Adipocyte (in vitro differentiated cells): ENCODE measurements around the gene SCUBE1.

ENCODE experiments used
- DNase-seq: peaks from one replicate; pipeline ENCODE4 v3.0.0-alpha.2; 2015; ENCODE audit warnings: low read depth
- H3K27me3 ChIP-seq: replicated peaks from 2 replicates; pipeline ENCODE4 v1.7.0; 2013; ENCODE audit warnings: mild to moderate bottlenecking, low read length, moderate library complexity; ENCODE audit not compliant: control insufficient read depth, insufficient read depth
- H3K36me3 ChIP-seq: 2 replicates; pipeline ENCODE4 v1.7.0; 2013; ENCODE audit warnings: low read length, mild to moderate bottlenecking, moderate library complexity; ENCODE audit not compliant: control insufficient read depth, insufficient read depth, severe bottlenecking
- H3K4me1 ChIP-seq: 2 replicates; pipeline ENCODE4 v1.7.0; 2013; ENCODE audit warnings: mild to moderate bottlenecking, low read length, moderate library complexity; ENCODE audit not compliant: control insufficient read depth, insufficient read depth
- H3K4me3 ChIP-seq: 2 replicates; pipeline ENCODE4 v1.7.0; 2013; ENCODE audit warnings: mild to moderate bottlenecking, low read length, moderate library complexity
- H3K9ac ChIP-seq: 2 replicates; pipeline ENCODE4 v1.7.0; 2013; ENCODE audit warnings: mild to moderate bottlenecking, low read length, moderate library complexity
- H3K9me3 ChIP-seq: 2 replicates; pipeline ENCODE4 v1.7.0; 2013; ENCODE audit warnings: mild to moderate bottlenecking, low read length, moderate library complexity; ENCODE audit not compliant: control insufficient read depth

SCUBE1 gene

DNA sequence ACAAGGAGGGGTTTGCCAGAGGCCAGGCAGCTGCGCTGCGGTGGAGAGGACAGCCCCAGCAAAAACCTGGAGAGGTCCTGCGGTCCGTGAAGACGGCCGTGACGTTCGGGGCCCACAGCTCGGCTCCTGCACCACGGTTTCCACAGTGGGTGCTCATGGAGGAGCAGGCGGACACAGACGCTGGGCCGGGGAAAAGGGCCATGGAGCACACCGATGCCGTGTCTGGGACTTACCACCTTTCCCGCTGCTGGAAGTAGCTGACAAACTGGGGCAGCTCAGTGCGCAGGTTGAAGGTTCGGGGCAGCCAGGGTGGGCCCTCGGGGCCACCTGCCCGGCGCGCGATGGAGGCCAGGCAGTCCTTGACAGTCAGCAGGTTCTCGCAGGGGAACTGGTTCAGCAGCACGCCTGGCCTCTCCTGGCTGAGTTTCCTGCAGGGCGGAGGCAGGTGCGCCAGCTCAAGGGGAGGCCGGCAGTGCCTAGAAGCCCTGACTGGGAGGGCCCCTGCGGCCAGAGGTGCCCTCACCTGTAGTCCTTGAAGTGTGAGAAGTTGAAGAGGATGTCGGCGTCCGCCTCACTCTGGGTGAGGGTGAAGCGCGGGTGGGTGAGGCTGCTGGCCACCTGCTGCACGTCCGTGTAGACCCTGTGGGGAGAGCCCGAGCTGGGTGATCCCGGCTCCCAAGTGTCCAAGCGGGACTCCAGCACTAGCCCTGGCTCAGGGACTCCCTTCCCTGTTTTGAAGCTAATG, 169.0 kb downstream of the SCUBE1 start:
- H3K9me3 ChIP-seq = no peaks in the 10 kb centered on the region
- H3K4me1 ChIP-seq = no peaks in the 10 kb centered on the region
- no peak overlapping the region for H3K4me3 ChIP-seq
- no peak overlapping the region for H3K9ac ChIP-seq
- peaks cover 62% of the 10 kb centered on the region for H3K36me3 ChIP-seq
- DNase-seq = no peak
- H3K27me3 ChIP-seq = no peaks in the 10 kb centered on the region

DNA sequence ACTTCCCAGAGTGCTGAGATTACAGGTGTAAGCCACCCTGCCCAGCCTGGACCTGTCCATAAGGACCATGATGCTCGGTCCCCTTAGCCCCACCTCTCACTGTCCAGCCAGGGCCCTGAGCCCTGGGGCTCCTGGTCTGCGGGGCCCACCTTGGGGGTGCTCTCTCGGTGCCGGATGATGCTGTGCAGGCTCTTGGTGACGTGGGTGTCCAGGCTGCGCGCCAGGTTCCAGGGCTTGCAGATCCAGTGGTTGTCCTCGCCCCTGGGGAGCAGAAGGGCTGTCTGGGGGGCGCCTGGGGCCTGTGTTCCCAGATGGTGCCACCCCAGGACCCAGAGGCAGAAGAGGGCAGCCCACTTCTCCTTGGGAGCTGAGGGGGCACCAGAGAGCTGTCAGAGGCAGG, 169.6 kb downstream of the SCUBE1 start:
- H3K9me3 ChIP-seq = no peaks in the 10 kb centered on the region
- H3K27me3 ChIP-seq = no peaks in the 10 kb centered on the region
- DNase-seq = no peak
- H3K36me3 ChIP-seq = peaks cover 56% of the 10 kb centered on the region
- H3K4me3 ChIP-seq = no peak overlapping the region
- H3K4me1 ChIP-seq = peaks cover 5% of the 10 kb centered on the region
- no peak overlapping the region for H3K9ac ChIP-seq

DNA sequence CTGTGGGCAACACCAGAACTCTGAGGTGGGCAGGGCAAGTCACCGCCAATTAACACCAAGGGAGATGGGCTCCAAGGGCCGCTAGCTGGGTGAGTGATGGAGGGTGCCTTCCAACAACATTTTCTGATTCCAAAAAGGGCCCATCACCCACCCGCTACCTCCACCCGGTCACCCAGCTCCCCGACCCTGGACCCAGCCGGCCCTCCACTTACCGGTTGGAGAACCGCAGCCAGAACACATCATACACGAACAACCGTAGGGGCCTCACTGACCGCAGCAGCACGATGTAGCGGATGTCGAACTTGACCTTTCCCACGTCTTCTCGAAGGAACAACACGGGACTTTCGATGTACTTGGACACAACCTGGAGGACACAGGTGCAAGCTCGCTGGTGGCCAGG, 171.0 kb downstream of the SCUBE1 start:
- H3K36me3 ChIP-seq = peaks cover 55% of the 10 kb centered on the region
- no peak overlapping the region for H3K4me3 ChIP-seq
- DNase-seq = no peak
- peaks cover 11% of the 10 kb centered on the region for H3K4me1 ChIP-seq
- H3K9ac ChIP-seq = no peak overlapping the region
- no peaks in the 10 kb centered on the region for H3K9me3 ChIP-seq
- no peaks in the 10 kb centered on the region for H3K27me3 ChIP-seq

- H3K9ac ChIP-seq = no peak overlapping the region
- no peaks in the 10 kb centered on the region for H3K9me3 ChIP-seq
- H3K4me1 ChIP-seq = peaks cover 11% of the 10 kb centered on the region
- DNase-seq = no peak
- H3K4me3 ChIP-seq = no peak overlapping the region
- peaks cover 55% of the 10 kb centered on the region for H3K36me3 ChIP-seq
- no peaks in the 10 kb centered on the region for H3K27me3 ChIP-seq
Measured at GRCh38 chr22:43171607-43172006, 171.6 kb downstream of the SCUBE1 start.

- DNase-seq = no peak
- peaks cover 52% of the 10 kb centered on the region for H3K36me3 ChIP-seq
- no peaks in the 10 kb centered on the region for H3K27me3 ChIP-seq
- H3K9ac ChIP-seq = no peak overlapping the region
- peaks cover 11% of the 10 kb centered on the region for H3K4me1 ChIP-seq
- no peaks in the 10 kb centered on the region for H3K9me3 ChIP-seq
- H3K4me3 ChIP-seq = no peak overlapping the region
Measured at GRCh38 chr22:43171019-43171491, 172.1 kb downstream of the SCUBE1 start.

- Histone ChIP-seq H3K9ac (no peak overlapping the region), H3K27me3 (no peaks in the 10 kb centered on the region), H3K4me1 (peaks cover 11% of the 10 kb centered on the region), H3K9me3 (no peaks in the 10 kb centered on the region), H3K36me3 (peaks cover 45% of the 10 kb centered on the region), H3K4me3 (no peak overlapping the region)
- no peak for DNase-seq
Measured at GRCh38 chr22:43170131-43170480, 173.1 kb downstream of the SCUBE1 start.

- no peak overlapping the region for H3K9ac ChIP-seq
- no peaks in the 10 kb centered on the region for H3K9me3 ChIP-seq
- H3K27me3 ChIP-seq = no peaks in the 10 kb centered on the region
- H3K36me3 ChIP-seq = peaks cover 41% of the 10 kb centered on the region
- DNase-seq = no peak
- H3K4me3 ChIP-seq = no peak overlapping the region
- H3K4me1 ChIP-seq = peaks cover 11% of the 10 kb centered on the region
Measured at GRCh38 chr22:43169310-43170130, 173.7 kb downstream of the SCUBE1 start.

DNA sequence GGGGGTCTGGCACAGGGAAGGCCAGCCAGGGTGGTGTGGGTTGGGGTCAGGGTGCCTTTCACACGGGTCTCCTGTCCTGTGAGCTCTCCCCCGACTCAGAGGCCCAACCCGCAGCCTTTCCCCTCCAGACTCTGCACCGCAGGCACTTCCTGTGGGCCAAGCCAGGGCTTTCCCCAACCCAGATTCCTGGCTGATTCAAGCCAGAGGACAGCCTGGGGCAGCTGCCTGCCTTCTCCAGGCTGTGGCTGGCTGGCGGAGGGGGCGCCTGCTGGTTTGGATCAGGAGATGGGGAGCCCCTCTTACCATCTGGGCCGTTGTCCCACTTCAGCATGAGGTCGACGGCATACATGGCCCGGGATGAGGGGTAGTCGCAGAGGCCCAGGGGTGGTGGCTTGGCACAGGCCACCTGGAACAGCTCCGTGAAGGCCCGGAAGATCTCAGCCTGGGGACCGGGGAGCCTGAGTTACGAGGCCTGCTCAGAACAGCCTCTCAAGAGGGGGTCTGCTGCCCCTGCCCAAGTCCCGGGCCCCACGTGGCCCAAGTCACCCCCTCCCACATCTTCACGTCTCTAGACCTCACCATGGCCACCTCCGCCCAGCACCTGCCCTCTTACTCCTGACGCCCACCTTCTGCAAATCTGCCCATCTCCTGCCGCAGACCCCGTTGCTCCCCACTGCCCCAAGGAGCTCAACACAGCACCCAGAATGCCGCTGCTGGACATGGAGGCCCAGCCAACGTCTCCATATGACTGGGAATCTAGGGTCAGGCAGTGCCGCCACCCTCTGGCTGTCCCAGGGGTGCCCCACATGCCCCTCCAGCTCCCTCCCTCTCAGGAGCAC, 174.5 kb downstream of the SCUBE1 start:
- Histone ChIP-seq H3K4me3 (no peak overlapping the region), H3K9ac (peak overlapping the region; percentile 31), H3K27me3 (no peaks in the 10 kb centered on the region), H3K9me3 (no peaks in the 10 kb centered on the region), H3K4me1 (peaks cover 17% of the 10 kb centered on the region), H3K36me3 (peaks cover 33% of the 10 kb centered on the region)
- DNase-seq = peak; percentile 91

DNA sequence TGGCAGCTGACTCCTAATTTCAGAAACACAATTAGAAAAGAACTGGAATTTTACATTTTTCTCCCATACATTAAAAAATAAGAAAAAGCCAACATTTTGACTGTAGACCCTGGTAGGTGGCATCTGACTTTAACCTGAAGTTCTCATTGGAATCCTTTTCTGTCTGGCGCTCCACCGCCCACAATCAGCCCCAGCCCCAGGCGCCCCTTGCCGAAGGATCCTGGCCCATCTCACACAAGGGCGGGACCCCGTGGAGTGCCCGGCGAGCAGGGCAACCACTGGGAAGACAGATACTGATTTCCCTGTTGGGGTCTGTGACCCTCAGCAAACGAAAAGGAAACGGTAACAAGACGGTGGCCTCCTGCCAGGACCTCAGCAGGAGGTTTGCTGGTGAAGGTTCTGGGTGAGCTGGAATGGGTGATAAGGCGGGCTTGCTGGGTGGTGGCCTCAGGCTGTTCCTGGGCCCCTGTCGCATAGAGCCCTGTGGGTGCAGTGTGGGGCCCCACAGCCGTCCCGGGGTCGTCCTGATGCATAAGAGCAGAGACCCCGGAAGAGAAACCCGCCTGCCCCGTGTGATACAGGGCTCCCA, 176.1 kb downstream of the SCUBE1 start:
- peaks cover 30% of the 10 kb centered on the region for H3K36me3 ChIP-seq
- H3K9me3 ChIP-seq = no peaks in the 10 kb centered on the region
- no peak overlapping the region for H3K4me3 ChIP-seq
- H3K9ac ChIP-seq = no peak overlapping the region
- peaks cover 24% of the 10 kb centered on the region for H3K4me1 ChIP-seq
- DNase-seq = no peak
- H3K27me3 ChIP-seq = no peaks in the 10 kb centered on the region

GRCh38 chr22:43166132-43166930, 176.8 kb downstream of the SCUBE1 start:
- no peak overlapping the region for H3K9ac ChIP-seq
- no peaks in the 10 kb centered on the region for H3K27me3 ChIP-seq
- no peak for DNase-seq
- peaks cover 24% of the 10 kb centered on the region for H3K4me1 ChIP-seq
- H3K4me3 ChIP-seq = no peak overlapping the region
- H3K36me3 ChIP-seq = peaks cover 22% of the 10 kb centered on the region
- no peaks in the 10 kb centered on the region for H3K9me3 ChIP-seq
